ENCODE measurements around the gene GPS1.

Gene GPS1

GRCh38 chr17:82076018-82076784 lies 24.5 kb downstream of the GPS1 start:
- H3K4me3 ChIP-seq (ENCODE audit: extremely low read depth, insufficient read depth, low read length, poor library complexity, severe bottlenecking): no peak overlapping the region
- 85 to 93% methylated on average over 19 to 24 of the region's 25 CpGs for WGBS, 2 experiments (ENCODE audit: insufficient coverage in 2 of 2)
- H3K36me3 ChIP-seq (ENCODE audit: control insufficient read depth, insufficient read depth, low read length): peaks cover 35% of the 10 kb centered on the region
- no peaks in the 10 kb centered on the region for H3K4me1 ChIP-seq (ENCODE audit: control insufficient read depth, insufficient read depth, low read length, poor library complexity, severe bottlenecking)
- H3K9me3 ChIP-seq (ENCODE audit: control insufficient read depth, low read length): no peaks in the 10 kb centered on the region
- no peak overlapping the region for H3K27ac ChIP-seq (ENCODE audit: low read depth, low read length, severe bottlenecking)

- H3K4me3 ChIP-seq (ENCODE audit: extremely low read depth, insufficient read depth, low read length, poor library complexity, severe bottlenecking): no peak overlapping the region
- H3K9me3 ChIP-seq (ENCODE audit: control insufficient read depth, low read length): no peaks in the 10 kb centered on the region
- 87 to 94% methylated on average over 16 of the region's 21 CpGs for WGBS, 2 experiments (ENCODE audit: insufficient coverage in 2 of 2)
- H3K27ac ChIP-seq (ENCODE audit: low read depth, low read length, severe bottlenecking): no peak overlapping the region
- no peaks in the 10 kb centered on the region for H3K4me1 ChIP-seq (ENCODE audit: control insufficient read depth, insufficient read depth, low read length, poor library complexity, severe bottlenecking)
- peaks cover 42% of the 10 kb centered on the region for H3K36me3 ChIP-seq (ENCODE audit: control insufficient read depth, insufficient read depth, low read length)
Measured at GRCh38 chr17:82076785-82077591, 25.3 kb downstream of the GPS1 start.

- Histone ChIP-seq H3K9me3 (ENCODE audit: control insufficient read depth, low read length) (no peaks in the 10 kb centered on the region), H3K4me1 (ENCODE audit: control insufficient read depth, insufficient read depth, low read length, poor library complexity, severe bottlenecking) (no peaks in the 10 kb centered on the region), H3K27ac (ENCODE audit: low read depth, low read length, severe bottlenecking) (no peak overlapping the region), H3K36me3 (ENCODE audit: control insufficient read depth, insufficient read depth, low read length) (peaks cover 50% of the 10 kb centered on the region), H3K4me3 (ENCODE audit: extremely low read depth, insufficient read depth, low read length, poor library complexity, severe bottlenecking) (no peak overlapping the region)
- 90 to 91% methylated on average over 20 to 27 of the region's 28 CpGs for WGBS, 2 experiments (ENCODE audit: insufficient coverage in 2 of 2)
Measured at GRCh38 chr17:82077617-82078358, 26.1 kb downstream of the GPS1 start.

- Histone ChIP-seq H3K4me1 (ENCODE audit: control insufficient read depth, insufficient read depth, low read length, poor library complexity, severe bottlenecking) (no peaks in the 10 kb centered on the region), H3K36me3 (ENCODE audit: control insufficient read depth, insufficient read depth, low read length) (peaks cover 57% of the 10 kb centered on the region), H3K9me3 (ENCODE audit: control insufficient read depth, low read length) (no peaks in the 10 kb centered on the region), H3K4me3 (ENCODE audit: extremely low read depth, insufficient read depth, low read length, poor library complexity, severe bottlenecking) (no peak overlapping the region), H3K27ac (ENCODE audit: low read depth, low read length, severe bottlenecking) (no peak overlapping the region)
- 96% methylated on average over 18 of the region's 18 CpGs for WGBS, 2 experiments (ENCODE audit: insufficient coverage in 2 of 2)
Measured at GRCh38 chr17:82078433-82078832, 26.7 kb downstream of the GPS1 start.

- Histone ChIP-seq H3K4me1 (ENCODE audit: control insufficient read depth, insufficient read depth, low read length, poor library complexity, severe bottlenecking) (no peaks in the 10 kb centered on the region), H3K36me3 (ENCODE audit: control insufficient read depth, insufficient read depth, low read length) (peaks cover 64% of the 10 kb centered on the region), H3K27ac (ENCODE audit: low read depth, low read length, severe bottlenecking) (no peak overlapping the region), H3K9me3 (ENCODE audit: control insufficient read depth, low read length) (no peaks in the 10 kb centered on the region), H3K4me3 (ENCODE audit: extremely low read depth, insufficient read depth, low read length, poor library complexity, severe bottlenecking) (no peak overlapping the region)
- WGBS, 2 experiments (ENCODE audit: insufficient coverage in 2 of 2): 97 to 99% methylated on average over 33 to 45 of the region's 47 CpGs
Measured at GRCh38 chr17:82079001-82079677, 27.4 kb downstream of the GPS1 start.

GRCh38 chr17:82080048-82080788 lies 28.5 kb downstream of the GPS1 start:
- WGBS, 2 experiments (ENCODE audit: insufficient coverage in 2 of 2): 94 to 96% methylated on average over 35 to 36 of the region's 36 CpGs
- Histone ChIP-seq H3K36me3 (ENCODE audit: control insufficient read depth, insufficient read depth, low read length) (peaks cover 75% of the 10 kb centered on the region), H3K9me3 (ENCODE audit: control insufficient read depth, low read length) (no peaks in the 10 kb centered on the region), H3K27ac (ENCODE audit: low read depth, low read length, severe bottlenecking) (no peak overlapping the region), H3K4me3 (ENCODE audit: extremely low read depth, insufficient read depth, low read length, poor library complexity, severe bottlenecking) (no peak overlapping the region), H3K4me1 (ENCODE audit: control insufficient read depth, insufficient read depth, low read length, poor library complexity, severe bottlenecking) (no peaks in the 10 kb centered on the region)

GRCh38 chr17:82080789-82081464 lies 29.2 kb downstream of the GPS1 start:
- WGBS, 2 experiments (ENCODE audit: insufficient coverage in 2 of 2): 98% methylated on average over 36 to 39 of the region's 44 CpGs
- Histone ChIP-seq H3K36me3 (ENCODE audit: control insufficient read depth, insufficient read depth, low read length) (peaks cover 82% of the 10 kb centered on the region), H3K9me3 (ENCODE audit: control insufficient read depth, low read length) (no peaks in the 10 kb centered on the region), H3K27ac (ENCODE audit: low read depth, low read length, severe bottlenecking) (no peak overlapping the region), H3K4me3 (ENCODE audit: extremely low read depth, insufficient read depth, low read length, poor library complexity, severe bottlenecking) (no peak overlapping the region), H3K4me1 (ENCODE audit: control insufficient read depth, insufficient read depth, low read length, poor library complexity, severe bottlenecking) (no peaks in the 10 kb centered on the region)

- H3K27ac ChIP-seq (ENCODE audit: low read depth, low read length, severe bottlenecking): no peak overlapping the region
- no peaks in the 10 kb centered on the region for H3K9me3 ChIP-seq (ENCODE audit: control insufficient read depth, low read length)
- WGBS, 2 experiments (ENCODE audit: insufficient coverage in 2 of 2): 93 to 99% methylated on average over 7 to 15 of the region's 20 CpGs
- H3K36me3 ChIP-seq (ENCODE audit: control insufficient read depth, insufficient read depth, low read length): peaks cover 88% of the 10 kb centered on the region
- no peaks in the 10 kb centered on the region for H3K4me1 ChIP-seq (ENCODE audit: control insufficient read depth, insufficient read depth, low read length, poor library complexity, severe bottlenecking)
- H3K4me3 ChIP-seq (ENCODE audit: extremely low read depth, insufficient read depth, low read length, poor library complexity, severe bottlenecking): no peak overlapping the region
Measured at GRCh38 chr17:82081546-82081945, 29.8 kb downstream of the GPS1 start.

GRCh38 chr17:82081966-82082365 lies 30.3 kb downstream of the GPS1 start:
- Histone ChIP-seq H3K4me1 (ENCODE audit: control insufficient read depth, insufficient read depth, low read length, poor library complexity, severe bottlenecking) (no peaks in the 10 kb centered on the region), H3K36me3 (ENCODE audit: control insufficient read depth, insufficient read depth, low read length) (peaks cover 92% of the 10 kb centered on the region), H3K27ac (ENCODE audit: low read depth, low read length, severe bottlenecking) (no peak overlapping the region), H3K9me3 (ENCODE audit: control insufficient read depth, low read length) (no peaks in the 10 kb centered on the region), H3K4me3 (ENCODE audit: extremely low read depth, insufficient read depth, low read length, poor library complexity, severe bottlenecking) (no peak overlapping the region)
- WGBS, 2 experiments (ENCODE audit: insufficient coverage in 2 of 2): 97% methylated on average over 22 of the region's 22 CpGs
